NCI-H2196 treated with DMSO at 0.1 percent for 48 hours (cell line): ENCODE results near the gene CCDC74B.
"Not testable (repeated sequence)": the region's sequence is repeated elsewhere in the genome, so short reads cannot be mapped to it uniquely, and the experiment has no call there.

Experiments used
- DNase-seq: peaks from one replicate; lab custom pipeline; 2025; ENCODE audit not compliant: unreplicated experiment; lab: John Stamatoyannopoulos, UW

The CCDC74B gene

DNA sequence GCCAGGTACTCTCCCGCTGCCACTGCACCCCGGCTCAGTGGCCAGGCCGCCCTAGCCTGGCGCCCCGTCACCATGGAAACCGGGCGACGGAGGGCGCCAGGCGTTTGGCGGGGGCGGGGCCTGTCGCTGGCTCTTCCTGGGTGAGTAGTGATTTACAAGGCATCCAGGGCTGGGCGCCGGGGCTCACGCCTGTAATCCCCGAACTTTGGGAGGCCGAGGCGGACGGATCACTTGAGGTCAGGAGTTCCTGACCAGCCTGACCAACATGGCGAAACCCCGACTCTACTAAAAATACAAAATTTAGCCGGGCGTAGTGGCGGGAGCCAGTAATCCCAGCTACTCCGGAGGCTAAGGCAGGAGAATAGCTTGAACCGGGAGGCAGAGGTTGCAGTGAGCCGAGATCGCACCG lies at the start of gene CCDC74B:
Gene CCDC74B (minus strand): TSS at position 107 of the 409 bp plus-strand sequence. CDS start 116 bp downstream, outside the sequence.
- peak; percentile 31 for DNase-seq

DNA sequence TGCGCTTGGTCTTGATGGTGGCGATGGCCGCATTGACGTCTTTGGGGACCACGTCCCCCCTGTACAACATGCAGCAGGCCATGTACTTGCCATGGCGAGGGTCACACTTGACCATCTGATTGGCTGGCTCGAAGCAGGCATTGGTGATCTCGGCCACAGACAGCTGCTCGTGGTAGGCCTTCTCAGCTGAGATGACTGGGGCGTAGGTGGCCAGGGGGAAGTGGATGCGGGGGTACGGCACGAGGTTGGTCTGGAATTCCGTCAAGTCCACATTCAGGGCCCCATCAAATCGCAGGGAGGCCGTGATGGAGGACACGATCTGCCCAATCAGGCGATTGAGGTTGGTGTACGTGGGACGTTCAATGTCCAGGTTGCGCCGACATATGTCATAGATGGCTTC lies 48.9 kb upstream of the CCDC74B start:
- not testable (repeated sequence) for DNase-seq

DNA sequence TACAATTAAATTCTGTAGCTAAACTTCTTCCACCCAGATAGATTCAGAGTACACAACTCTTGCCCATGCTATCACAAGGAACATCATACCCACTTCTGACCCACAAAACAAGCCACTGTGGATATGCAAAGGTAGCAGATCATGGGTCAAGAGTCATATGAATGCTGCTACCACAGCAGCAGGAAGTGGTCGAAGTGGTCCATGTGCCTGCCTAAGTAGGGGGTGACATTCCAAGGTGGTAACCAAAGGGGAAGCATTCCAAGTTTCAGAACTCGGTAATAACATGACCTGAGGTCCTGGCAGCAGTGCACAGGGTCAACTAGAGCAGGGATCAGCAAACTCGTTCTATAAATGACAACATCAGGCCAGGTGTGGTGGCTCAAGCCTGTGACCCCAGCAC lies 47.5 kb upstream of the CCDC74B start:
- not testable (repeated sequence) for DNase-seq

- DNase-seq, result not testable (repeated sequence)
Observed at GRCh38 chr2:130191319-130191718, 46.4 kb upstream of the CCDC74B start.

- no peak for DNase-seq
Observed at GRCh38 chr2:130190237-130190636, 45.3 kb upstream of the CCDC74B start.

DNA sequence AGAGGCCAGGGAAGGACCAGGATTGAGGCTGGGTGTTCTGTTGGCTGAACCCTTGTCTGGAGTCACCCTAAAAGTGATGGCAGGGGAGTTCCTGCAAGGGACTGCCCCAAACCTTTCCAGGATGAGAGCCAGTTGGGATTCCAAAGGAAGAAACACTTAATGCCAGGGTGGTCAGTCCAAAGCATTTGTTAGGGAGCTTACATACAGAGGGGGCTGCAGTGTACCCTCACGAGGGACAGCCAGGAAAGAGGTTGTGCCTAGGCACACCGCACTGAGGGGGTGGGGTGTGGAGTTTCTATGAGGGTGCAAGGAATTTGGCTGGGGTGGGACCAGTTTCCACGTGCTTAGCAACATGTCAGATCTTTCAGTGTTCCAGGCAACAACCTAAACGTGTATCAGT lies 44.0 kb upstream of the CCDC74B start:
- DNase-seq, result not testable (repeated sequence)

DNA sequence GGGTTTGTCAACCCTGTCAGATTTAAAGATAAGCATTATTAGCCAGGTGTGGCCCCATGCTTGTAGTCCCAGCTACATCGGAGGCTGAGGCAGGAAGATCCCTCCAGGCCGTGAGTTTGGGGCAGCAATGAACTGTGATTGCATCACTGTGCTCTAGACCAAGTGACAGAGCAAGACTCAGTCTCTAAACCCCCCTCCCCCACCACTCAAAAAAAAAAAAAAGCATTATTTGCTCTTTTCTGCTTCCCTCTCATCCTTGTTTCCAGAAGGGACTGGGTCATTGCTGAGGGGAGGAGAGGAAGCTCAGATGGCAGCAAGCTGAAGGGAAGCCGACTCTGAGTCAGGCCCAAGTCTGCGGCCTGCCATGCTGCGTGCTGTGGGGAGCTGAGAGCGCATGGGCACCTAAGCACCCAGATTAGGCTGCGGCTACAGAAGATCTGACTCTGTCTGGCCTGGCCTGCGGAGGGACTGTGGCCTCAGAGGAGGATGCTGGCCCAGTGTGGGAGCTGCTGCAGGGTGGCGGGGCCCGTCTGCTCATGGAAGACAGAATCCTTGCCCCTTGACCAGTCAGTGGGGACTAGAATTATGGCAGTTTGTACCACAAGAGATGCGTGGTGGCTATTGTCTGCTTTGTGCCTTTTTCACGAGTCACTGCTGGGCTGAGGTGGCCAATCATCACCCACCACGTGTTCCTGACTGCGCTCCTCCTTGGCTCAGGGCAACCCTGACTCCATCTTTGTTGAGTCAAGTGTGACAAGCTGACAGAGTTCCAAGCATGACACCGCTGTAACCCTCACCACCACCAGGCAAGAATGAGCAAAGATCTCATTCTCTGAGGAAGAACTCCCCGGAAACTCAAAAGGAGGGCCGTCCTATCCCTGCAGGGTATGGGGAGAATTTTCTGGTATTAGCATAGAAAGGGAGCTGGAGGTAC lies 43.2 kb upstream of the CCDC74B start:
- not testable (repeated sequence) for DNase-seq

DNA sequence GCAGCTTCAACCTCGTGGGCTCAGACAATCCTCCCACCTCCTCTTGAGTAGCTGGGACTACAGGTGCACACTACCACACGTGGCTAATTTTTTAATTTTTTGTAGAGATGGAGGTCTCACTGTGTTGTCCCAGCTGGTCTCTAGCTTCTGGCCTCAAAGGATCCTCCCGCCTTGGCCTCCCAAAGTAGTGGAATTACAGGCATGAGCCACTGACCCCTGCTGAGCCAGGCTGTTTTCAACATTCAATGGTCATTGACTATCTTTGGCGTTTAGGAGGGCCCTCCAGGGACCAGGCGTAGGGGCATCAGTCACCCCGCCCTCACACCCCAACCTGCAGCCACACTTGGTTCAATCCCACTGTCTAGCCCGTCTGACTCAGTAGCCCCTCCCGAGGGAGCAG lies 42.4 kb upstream of the CCDC74B start:
- no peak for DNase-seq

DNA sequence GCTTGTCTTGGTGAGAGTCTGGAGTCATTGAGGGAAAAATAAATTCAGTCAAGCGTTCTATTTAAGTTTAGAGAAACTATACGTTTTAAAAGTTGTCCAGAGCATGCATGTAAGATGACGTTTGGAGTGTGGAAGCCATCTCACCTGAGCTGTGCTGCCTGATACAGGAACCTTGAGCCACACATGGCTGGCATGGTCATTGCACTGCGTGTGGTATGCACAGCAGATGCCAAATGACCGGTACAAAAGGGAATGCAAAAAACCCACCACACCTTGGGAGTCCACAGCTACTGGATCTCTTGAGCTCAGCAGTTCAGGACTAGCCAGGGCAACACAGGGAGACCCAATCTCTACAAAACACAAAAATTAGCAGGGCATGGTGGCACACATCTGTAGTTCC lies 41.5 kb upstream of the CCDC74B start:
- DNase-seq, result no peak

DNA sequence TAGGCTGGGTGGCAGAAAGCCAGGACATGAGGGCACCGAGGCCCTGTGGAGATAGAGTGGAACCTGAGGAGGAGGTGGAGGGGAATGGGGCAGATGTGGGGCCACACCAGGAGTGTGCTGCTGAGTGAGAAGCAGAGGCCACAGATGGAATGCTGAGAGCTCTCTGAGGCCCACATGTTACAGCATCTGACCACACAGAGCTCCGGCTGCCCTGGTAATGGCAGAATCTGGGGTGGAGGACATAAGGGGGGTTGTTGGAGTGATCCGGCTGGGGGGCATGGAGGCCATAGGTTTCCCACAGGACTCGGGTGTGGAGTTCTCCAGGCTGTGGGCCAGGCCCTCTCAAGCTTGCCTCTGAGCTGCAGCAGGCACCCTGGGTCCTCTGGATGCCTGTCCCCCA lies 41.0 kb upstream of the CCDC74B start:
- DNase-seq, result no peak

GRCh38 chr2:130185436-130185835 lies 40.5 kb upstream of the CCDC74B start:
- no peak for DNase-seq

DNA sequence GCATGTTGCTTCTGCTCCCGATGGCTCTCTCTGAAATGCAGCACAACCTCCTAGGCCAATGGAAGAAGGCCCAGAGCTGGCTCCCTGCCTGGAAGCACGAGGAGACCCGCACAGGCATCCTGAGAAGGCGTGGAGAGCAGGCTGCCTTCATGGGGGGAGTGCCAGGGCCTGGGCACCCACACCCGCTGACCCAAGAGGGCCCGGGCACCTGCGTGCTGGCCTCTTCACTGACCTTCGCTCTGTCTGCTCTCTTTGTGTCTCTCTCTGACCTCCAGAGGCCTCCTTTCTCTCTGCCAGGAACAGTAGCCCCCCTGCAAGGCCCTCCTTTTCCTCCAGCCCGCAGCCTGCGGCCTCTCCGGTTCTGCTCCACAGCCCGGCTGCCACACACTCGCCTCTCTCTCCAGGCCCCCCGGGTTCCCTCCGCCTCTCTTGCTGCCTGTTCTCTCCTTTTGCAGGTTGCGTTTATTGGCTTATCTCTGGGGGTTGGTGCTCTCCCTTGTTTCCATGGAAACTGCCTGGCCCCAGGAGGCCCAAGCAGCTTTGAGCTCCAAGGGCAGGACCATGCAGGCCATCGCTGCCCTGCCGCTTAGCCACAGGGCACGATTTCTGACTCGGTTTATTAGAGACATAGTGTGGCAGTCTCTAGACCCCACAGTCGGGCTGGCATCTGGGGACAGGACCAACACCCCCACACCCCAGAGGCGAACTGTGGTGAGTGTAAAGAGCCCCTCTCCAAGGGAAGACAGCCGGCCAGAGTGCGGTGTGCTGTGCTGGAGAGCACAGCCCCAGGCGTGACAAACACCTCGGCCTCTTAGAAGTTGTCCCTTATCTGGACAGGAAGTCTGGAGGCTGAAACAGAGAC lies 38.8 kb upstream of the CCDC74B start:
- DNase-seq, result no peak

GRCh38 chr2:130182826-130183511 lies 38.1 kb upstream of the CCDC74B start:
- DNase-seq, result not testable (repeated sequence)

GRCh38 chr2:130181880-130182682 lies 37.2 kb upstream of the CCDC74B start, which contains the start of gene MZT2B:
Gene MZT2B, plus strand, starts transcription at chr2:130182262. Its CDS starts 21 bp downstream, at chr2:130182283.
- DNase-seq, result peak; percentile 68

DNA sequence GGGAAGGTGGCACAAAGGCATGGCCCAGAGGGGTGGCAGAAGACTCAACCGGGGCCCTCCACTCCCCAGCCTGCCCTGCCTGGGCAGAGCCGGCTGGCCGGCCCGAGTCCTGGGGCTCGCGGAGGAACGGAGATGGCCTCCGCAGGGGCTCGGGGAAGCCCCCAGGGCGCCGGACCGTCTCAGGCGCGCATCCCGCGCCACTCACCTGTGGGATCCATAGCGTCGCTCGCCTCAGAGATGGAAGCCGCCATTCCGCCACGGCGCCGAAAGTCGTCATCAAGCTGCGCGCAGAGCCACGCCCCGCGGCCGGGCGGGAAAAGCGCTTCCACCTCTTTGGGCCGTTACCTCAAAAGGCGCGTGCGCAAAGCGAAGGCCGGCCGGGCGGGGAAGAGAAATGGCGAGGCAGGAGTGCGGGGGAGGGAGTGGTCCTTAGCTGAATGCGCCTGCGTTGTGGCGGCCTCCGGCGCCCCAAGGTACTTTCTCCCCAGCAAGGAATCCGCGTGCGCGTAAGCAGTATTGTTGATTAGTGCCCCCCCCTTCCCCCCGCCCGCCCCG lies 36.5 kb upstream of the CCDC74B start, which contains the start of gene SMPD4:
Gene SMPD4 (minus strand): TSS at position 278 of the 555 bp plus-strand sequence. CDS start 5,010 bp downstream, outside the sequence.
- DNase-seq, result peak; percentile 85

GRCh38 chr2:130180404-130181324 lies 35.8 kb upstream of the CCDC74B start:
- not testable (repeated sequence) for DNase-seq

- not testable (repeated sequence) for DNase-seq
Observed at GRCh38 chr2:130174866-130175265, 30.0 kb upstream of the CCDC74B start.

- DNase-seq, result no peak
Observed at GRCh38 chr2:130169896-130170295, 25.0 kb upstream of the CCDC74B start.

GRCh38 chr2:130169163-130169562 lies 24.3 kb upstream of the CCDC74B start:
- not testable (repeated sequence) for DNase-seq
